Panc1 (cell line): Measurements from ENCODE around the gene ELK1.
A peak's percentile ranks its signal among the peaks of the same experiment; 100 is the strongest.

Source experiments
- POLR2AphosphoS5 ChIP-seq: IDR thresholded peaks from 2 replicates; pipeline ENCODE4 v1.6.1; 2012; ENCODE audit warnings: mild to moderate bottlenecking, low read depth, low read length, moderate library complexity
- TCF7L2 ChIP-seq: IDR thresholded peaks from 2 replicates; pipeline ENCODE4 v1.6.1; 2011; ENCODE audit warnings: mild to moderate bottlenecking, low read depth, low read length, inconsistent platforms
- TF ChIP-seq, protein P1 (sequence below), 2 experiments: IDR thresholded peaks; 2 replicates each; pipeline ENCODE4 v1.6.1; 2011 to 2012; ENCODE audit warnings: low read depth in 2 of 2, control low read depth in 1 of 2, low read length in 1 of 2, mild to moderate bottlenecking in 1 of 2, moderate library complexity in 1 of 2; ENCODE audit not compliant: insufficient read depth in 1 of 2
- TF ChIP-seq, protein P2 (sequence below): fragments of 450-650 bp; IDR thresholded peaks from 2 replicates; pipeline ENCODE4 v1.5.1; 2017; ENCODE audit warnings: mild to moderate bottlenecking

DNA sequence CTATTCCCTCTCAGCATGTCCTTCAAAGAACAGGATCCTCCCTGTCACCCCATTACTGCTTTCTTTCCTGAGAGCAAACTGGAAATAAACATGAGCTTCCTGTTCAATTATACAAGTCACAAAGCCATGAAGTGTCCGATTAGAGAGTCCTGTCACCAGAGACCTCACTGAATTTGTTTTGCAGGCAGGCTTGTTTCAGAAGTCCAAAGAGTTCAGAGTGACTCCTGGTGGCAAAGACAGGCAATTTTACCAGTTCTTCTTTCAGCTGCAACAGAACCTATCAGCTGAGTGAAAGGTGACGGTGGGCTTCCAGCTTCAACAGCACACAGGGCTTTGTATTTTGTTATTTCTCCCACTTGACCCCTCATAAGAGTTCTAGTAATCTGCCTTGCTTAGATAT lies 6.4 kb downstream of the ELK1 start:
- TF ChIP-seq, protein P1, sequence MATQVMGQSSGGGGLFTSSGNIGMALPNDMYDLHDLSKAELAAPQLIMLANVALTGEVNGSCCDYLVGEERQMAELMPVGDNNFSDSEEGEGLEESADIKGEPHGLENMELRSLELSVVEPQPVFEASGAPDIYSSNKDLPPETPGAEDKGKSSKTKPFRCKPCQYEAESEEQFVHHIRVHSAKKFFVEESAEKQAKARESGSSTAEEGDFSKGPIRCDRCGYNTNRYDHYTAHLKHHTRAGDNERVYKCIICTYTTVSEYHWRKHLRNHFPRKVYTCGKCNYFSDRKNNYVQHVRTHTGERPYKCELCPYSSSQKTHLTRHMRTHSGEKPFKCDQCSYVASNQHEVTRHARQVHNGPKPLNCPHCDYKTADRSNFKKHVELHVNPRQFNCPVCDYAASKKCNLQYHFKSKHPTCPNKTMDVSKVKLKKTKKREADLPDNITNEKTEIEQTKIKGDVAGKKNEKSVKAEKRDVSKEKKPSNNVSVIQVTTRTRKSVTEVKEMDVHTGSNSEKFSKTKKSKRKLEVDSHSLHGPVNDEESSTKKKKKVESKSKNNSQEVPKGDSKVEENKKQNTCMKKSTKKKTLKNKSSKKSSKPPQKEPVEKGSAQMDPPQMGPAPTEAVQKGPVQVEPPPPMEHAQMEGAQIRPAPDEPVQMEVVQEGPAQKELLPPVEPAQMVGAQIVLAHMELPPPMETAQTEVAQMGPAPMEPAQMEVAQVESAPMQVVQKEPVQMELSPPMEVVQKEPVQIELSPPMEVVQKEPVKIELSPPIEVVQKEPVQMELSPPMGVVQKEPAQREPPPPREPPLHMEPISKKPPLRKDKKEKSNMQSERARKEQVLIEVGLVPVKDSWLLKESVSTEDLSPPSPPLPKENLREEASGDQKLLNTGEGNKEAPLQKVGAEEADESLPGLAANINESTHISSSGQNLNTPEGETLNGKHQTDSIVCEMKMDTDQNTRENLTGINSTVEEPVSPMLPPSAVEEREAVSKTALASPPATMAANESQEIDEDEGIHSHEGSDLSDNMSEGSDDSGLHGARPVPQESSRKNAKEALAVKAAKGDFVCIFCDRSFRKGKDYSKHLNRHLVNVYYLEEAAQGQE (IDR thresholded peaks at IDR 0.05; ENCODE audit: insufficient read depth in 1 of 2, low read depth in 2 of 2, low read length in 1 of 2): no peak
- TF ChIP-seq, protein P2, sequence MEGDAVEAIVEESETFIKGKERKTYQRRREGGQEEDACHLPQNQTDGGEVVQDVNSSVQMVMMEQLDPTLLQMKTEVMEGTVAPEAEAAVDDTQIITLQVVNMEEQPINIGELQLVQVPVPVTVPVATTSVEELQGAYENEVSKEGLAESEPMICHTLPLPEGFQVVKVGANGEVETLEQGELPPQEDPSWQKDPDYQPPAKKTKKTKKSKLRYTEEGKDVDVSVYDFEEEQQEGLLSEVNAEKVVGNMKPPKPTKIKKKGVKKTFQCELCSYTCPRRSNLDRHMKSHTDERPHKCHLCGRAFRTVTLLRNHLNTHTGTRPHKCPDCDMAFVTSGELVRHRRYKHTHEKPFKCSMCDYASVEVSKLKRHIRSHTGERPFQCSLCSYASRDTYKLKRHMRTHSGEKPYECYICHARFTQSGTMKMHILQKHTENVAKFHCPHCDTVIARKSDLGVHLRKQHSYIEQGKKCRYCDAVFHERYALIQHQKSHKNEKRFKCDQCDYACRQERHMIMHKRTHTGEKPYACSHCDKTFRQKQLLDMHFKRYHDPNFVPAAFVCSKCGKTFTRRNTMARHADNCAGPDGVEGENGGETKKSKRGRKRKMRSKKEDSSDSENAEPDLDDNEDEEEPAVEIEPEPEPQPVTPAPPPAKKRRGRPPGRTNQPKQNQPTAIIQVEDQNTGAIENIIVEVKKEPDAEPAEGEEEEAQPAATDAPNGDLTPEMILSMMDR: peak; percentile 11; the same call in 1 of the 2 replicates
- TF ChIP-seq POLR2AphosphoS5: no peak
- no peak for TF ChIP-seq TCF7L2
